Right forelimb (tissue), 1 donor: ENCODE measurements around the gene TRAPPC2L.
"Not testable (repeated sequence)": the region's sequence is repeated elsewhere in the genome, so short reads cannot be mapped to it uniquely, and the experiment has no call there.

Source experiments
- DNase-seq: peaks from one replicate; pipeline ENCODE4 v3.0.0-alpha.2; 2018

Gene TRAPPC2L

DNA sequence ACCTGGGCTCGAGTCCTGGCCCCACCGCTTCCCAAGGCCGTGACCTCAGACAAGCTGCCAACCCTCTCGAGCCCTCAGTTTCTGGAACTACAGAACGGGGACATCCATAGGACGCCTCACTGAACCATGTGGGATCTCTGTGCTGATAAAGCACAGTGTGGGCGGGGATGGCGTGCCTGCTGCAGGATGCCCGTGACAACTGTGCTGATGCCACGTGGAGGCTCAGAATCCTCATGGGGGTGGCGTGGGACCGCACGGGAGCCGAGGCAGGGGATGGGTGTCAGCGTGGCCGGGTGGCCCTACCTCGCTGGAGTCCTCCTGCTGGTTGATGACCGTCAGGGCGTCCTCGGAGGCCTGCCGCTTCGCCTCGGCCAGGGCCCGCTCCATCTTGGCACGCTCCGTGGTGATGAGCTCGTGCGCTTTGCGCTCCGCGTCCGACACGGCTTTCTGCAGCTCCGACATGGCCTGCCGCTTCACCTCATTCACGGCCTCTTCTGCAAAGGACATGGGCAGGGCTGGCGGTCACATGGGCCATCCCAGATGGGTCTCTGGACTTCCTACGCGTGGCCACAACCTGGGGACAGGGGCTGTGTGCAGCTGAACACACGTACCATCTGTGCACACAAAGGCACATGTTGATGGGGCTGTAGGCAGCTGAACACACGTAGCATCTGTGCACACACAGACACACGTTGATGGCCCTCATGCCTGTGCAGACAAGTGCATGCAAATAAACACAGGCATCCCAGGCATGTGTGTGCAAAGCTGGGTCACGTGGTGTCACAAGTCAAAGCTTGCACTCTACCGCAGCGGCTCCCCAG, 22.2 kb downstream of the TRAPPC2L start:
- no peak for DNase-seq

GRCh38 chr16:88879788-88880055, 22.8 kb downstream of the TRAPPC2L start:
- no peak for DNase-seq

DNA sequence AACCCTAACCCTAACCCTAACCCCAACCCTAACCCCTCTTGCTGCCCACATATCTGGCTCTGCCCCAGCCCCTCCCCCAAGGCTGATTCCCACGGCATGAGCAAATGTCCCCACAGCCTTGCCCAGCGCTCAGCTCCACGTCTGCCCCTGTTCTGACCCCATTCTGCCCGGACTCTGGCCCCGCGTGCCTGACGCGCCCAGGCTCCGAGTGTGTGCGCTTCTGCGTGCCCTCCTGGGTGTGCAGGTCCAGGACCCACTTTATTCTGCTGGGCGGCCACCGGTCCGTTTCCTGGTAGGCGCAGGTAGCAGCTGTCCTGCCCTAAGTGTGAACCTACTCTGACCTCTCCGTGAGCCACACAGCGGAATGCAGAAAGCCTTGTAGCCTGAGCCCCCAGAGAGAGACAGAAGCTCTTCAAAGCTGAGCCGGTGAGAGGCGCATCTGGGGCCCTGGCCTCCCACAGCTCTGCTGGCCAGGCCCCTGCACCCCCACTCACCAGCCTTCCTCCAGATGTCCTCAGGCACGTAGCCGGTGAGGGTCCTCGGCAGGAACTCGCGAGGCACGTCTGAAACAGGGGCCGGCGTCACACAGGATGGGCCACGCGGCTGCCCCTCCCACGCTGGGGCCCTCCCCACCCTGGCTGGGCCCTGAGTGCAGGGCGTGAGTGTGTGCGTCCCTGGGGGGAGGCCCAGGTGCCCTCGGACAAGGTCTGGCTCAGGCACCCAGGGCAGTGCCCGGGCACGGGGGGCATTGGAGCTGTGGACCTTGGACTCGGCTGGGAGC, 23.5 kb downstream of the TRAPPC2L start:
- no peak for DNase-seq

GRCh38 chr16:88881007-88881615, 24.2 kb downstream of the TRAPPC2L start:
- DNase-seq, result no peak

DNA sequence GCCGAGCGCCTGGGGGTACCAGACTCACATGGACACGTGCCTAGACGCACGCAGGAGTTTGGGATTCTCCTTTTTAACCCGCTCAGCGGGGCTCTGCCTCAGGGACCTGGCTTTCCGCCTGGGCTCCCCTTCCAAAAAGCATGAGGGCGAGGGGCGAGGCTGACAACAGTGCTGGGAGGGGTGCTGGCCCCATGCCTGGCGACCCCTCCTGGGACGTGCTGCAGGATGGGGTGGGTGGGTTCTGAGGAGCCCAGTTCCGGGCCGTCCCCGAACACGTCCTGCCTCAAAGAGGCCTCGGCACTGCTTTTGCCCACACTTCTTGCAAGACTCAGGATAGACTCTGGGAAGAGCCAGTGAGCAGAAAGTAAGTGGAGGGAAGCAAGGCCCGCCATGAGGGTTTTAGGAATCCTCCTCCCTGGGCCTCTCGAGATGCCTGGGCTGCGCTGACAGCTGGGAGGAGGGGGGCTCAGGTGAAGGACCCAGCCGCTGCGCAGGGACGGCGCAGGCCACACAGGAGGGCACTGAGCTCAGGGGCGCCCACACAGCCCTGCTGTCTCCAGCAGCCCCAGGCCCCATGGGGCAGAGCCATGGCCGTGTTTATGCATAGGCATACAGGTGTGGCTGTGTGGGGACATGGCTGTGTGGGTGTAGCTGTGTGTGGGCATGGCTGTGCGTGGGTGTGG, 24.9 kb downstream of the TRAPPC2L start:
- no peak for DNase-seq

DNA sequence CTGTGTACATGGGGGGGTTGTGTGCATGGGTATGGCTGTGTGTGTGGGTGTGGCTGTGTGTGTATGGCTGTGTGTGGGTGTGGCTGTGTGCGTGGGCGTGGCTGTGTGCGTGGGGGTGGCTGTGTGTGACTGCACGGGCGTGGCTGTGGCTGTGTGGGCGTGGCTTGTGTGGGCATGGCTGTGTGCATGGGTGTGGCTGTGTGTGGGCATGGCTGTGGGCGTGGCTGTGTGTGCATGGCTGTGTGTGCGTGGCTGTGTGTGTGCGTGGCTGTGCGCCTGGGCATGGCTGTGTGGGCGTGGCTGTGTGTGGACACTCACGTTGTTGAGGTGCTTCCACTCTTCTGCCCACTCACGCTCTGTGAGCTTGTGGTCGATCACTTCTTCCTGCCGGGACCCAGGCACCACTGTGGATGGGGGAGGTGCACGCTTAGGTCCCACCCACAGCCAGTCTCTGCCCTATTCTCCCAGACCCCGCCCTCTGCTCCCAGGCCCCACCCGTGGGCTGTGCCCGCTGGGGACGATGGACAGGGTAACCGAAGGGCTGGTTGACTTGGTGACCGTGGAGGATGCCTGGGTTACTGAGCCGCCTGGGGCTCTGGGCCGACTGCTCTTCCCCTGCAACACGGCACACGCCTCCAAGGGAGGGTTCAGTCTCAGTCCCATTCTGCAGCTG, 25.6 kb downstream of the TRAPPC2L start:
- no peak for DNase-seq

- DNase-seq, result no peak
These were observed 26.4 kb downstream of the TRAPPC2L start for GRCh38 chr16:88883117-88883895.

DNA sequence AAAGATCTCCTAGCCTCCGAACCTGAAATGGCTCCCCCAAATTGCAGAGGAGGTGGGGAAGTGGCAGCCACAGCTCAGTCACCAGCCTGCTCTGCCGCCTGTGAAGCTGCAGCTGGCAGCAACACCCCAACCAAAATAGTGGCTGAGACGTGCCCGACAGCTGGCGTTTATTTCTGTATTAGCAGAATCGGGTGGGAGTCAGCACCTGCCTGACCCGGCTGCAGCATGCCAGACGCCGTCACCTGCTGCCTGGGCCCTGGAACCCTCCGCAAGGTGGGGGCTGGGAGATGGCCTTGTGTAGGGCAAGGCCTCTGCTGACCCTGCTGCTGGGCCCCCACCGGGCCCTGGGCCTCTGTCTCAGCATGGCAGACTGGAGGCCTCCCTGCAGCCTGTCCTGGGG, 27.0 kb downstream of the TRAPPC2L start:
- no peak for DNase-seq

DNA sequence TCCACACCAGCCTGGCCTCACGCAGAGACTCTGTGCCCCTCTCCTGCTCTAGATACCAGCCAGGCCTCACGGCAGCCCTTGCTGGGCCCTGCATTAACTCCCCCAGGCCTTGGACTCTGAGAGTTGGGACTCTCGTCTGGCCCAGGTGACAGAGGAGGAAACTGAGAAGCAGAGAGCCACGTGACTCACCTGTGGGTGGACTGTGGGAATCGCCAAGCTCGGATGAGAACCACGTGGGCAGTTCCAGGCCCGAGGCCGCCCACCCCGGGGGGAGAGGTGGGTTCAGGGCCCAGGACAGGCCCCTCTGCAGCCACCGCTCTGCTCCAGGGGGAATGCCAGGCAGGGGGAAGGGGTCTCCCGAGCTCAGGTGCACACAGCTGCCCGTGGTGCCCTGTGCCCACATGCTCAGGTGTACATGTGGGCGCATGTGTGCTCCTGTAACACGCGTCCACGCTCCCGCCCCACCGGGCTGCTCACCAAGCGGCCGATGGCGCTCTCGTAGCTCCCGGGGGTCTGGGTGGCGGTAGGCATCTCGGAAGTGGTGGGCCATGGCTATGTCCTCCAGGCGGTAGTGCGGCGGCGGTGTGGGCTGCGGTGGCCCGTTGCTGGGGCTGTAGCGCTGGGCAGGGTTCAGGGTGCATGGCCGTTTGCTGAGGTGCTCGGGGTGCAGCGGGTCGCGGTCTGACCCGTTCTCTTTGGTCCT, 27.8 kb downstream of the TRAPPC2L start:
- no peak for DNase-seq

DNA sequence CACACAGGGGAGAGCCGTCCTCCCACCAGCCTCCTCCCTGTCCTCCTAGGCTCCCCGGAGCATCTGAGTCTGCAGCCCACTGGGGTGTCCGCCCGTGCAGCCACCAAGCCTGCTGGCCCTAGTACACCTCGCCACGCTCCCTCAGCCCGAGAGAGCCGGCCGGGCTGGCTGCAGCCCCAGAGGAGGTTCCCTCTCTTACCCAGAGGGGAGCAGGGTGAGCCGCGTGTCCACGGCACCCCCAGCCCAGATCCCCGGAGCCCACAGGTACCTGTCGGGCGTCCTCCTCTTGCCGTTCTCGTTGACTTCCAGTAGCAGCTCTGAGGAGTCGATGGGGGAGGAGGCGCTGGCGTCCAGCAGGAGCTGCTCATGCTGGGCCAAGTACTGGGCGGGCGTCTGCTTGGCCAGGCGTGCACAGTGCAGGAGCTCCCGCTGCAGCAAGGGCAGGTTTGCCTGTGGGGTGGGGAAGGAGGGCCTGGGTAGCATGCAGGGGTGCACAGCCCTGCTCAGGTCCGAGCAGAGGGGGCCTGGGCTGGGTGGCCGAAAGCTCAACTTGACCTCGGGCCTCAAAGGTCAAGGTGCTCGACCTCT, 28.9 kb downstream of the TRAPPC2L start:
- no peak for DNase-seq

DNA sequence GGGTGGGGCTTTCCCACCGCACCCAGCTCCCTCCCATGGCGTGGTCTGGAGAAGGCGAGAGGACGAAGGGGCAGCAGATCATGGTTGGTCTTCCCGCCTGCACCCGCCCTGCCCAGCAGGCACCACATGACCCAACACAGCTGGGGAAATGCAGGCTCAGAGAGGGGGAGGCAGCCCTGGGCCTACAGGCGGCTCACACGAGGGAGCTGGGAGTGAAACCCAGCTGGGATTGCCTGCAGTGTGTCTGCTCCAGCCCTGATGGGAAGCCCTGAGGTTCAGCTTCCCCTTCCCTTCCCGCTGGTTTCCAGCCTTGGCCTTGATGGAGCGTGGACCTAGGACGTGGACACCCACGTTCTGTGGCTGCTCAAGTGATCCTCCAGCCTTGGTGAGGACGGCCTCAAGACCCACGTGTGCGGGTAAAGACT, 29.5 kb downstream of the TRAPPC2L start:
- no peak for DNase-seq

DNA sequence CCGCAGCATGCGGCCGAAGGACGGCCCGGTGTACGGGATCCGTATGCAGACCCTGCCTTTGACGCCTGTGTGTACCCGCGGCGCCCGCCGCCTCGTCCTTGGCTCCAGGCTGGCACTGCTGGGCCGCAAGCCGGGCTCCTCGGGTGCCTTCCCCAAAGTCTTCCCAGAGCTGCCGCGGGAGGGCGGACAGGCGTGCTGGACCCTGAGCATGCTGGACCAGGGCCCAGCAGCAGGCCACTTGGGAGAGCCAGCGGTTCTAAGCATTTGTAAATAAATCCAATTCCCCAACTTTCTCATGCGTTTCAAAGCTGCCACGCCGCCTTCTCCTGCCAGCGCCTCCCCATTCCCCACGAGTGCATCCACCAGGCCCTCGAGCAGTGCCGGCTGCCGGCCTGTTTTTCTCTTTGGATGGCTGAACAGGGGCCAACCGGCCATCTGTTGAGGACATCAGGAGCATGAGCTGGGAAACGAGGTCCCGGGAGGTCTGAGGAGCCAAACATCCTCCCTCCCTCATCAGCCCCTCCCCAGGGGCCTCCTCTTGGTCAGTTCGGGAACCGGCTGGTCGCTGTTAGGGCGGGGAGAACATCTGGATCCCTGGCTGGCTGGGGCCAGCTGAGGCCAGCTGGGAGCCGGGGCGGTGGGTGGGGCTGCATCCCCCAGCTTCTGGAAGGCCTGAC, 30.1 kb downstream of the TRAPPC2L start:
- DNase-seq, result peak; percentile 82

GRCh38 chr16:88888057-88888456, 31.1 kb downstream of the TRAPPC2L start:
- DNase-seq, result no peak

GRCh38 chr16:88888461-88889387, 31.8 kb downstream of the TRAPPC2L start:
- DNase-seq, result no peak

- DNase-seq, result not testable (repeated sequence)
These were observed 32.9 kb downstream of the TRAPPC2L start for GRCh38 chr16:88889702-88890352.

- DNase-seq, result no peak
These were observed 34.2 kb downstream of the TRAPPC2L start for GRCh38 chr16:88891083-88891482.

GRCh38 chr16:88892065-88892464, 35.1 kb downstream of the TRAPPC2L start:
- DNase-seq, result no peak

DNA sequence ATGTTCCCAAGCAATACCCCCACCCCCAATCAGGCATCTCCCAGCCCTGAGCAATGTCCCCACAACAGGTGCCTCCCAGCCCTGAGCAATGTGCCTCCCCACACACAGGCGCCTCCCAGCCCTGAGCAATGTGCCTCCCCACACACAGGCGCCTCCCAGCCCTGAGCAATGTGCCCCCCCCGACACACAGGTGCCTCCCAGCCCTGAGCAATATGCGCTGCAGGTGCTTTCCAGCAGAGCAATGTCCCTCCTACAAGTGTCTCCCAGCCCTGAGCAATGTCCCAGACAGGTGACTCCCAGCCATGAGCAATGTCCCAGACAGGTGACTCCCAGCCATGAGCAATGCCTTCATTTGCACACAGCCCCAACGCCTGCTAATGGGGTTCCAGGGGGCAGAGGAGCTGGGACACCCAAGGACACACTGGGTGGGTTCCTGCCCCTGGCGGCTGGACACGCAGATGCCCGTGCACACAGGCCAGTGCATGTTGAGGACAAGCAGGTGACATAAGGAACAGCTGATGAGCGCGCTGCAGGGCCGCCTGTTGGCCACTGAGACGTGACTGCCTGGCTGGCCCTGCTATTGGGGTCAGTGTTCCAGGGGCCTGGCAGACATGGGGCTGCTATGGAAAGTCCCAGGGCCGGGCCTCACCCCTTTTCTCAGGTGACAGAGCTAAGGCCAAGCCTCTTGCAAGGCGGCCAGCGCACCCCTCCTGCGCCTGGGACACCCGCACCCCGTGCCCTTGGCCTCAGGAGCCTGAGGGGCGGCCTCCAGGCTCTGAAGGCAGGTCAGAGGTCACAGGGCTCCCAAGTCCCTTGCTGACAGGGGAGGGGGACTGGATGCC, 36.4 kb downstream of the TRAPPC2L start:
- DNase-seq, result no peak
